ENCODE data around the gene ATP8B4.
"Not testable (repeated sequence)": the region's sequence is repeated elsewhere in the genome, so short reads cannot be mapped to it uniquely, and the experiment has no call there.

ATP8B4 gene

DNA sequence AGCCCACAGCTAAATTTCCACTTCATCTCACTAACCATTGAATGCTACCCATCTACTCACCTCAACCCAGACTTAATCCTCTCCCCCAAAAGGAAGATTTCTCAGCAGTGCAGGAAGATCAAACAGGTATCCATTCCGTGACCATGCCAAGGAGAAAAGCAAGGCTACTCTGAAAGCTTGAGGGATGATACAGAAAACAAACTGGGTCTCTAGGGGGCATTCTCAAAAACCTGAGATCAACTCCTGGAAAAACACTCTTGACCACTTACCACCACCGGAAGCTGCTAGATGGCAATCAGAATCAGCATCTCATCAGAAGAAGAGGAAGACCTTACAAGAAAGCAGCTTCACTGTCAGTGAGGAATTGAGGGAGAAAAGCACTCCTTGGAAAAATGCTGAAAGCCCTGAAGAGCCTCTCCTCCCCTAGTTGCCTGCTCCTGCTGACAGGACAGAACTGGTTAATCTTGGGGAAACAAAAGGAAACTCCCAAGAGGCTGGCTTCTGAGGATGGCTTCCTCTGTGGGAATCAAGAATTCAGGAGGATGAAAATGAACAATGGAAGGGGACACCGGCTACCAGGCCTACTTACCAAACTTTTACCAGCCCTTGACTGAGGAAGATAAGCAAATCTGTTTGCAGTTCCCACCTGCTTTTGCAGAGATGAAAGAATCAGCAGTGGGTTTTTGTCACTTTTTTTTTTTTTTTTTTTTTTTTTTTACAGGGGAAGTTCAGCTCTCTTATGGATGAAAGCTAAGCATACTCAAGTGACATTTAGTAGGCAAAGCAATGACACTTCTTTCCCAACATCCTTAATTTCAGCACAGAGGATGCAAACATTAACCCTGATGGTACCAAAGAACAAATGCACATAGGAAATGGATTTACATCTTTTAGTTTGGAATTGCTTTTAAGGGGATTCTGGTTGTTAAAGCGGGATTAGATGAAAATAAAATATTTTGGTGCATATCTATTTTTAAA is at the start of gene ATP8B4:
Gene ATP8B4, minus strand, starts transcription at position 171 of the 978 bp plus-strand sequence. CDS start 12,267 bp downstream, outside the sequence.
- in situ Hi-C loops (cut with MboI; ENCODE audit: low sequenced_read_pairs), result loop anchor here (10.0 kb wide), 1 partner anchor 245 kb away; no protein-coding TSS in a partner anchor

- in situ Hi-C loops (cut with MboI; ENCODE audit: low sequenced_read_pairs), result no loop called here
These were observed 49.3 kb upstream of the ATP8B4 start for GRCh38 chr15:50168379-50168778.

- in situ Hi-C loops (cut with MboI; ENCODE audit: low sequenced_read_pairs), result no loop called here
These were observed 48.1 kb upstream of the ATP8B4 start for GRCh38 chr15:50167110-50167509.

DNA sequence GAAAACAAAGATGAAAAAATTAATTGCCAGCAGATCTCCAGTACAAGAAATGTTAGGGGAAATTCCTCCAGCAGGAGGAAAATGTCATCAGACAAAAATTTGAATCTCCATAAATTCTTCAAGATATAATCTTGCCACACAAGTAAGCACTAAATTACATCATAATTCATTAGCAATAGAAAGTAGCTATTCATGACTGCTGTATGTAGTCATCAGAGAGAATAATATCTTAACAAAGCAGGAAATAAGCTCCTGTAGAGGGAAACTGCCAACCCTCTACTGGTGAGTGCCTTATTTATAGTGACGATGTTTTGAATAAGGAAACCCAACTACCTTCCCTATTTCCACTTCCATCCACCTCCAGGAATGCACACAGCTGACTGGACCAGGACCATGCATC is 47.2 kb upstream of the ATP8B4 start:
- in situ Hi-C loops (cut with MboI; ENCODE audit: low sequenced_read_pairs), result no loop called here

GRCh38 chr15:50164458-50164857 is 45.4 kb upstream of the ATP8B4 start:
- in situ Hi-C loops (cut with MboI; ENCODE audit: low sequenced_read_pairs), result no loop called here

- in situ Hi-C loops (cut with MboI; ENCODE audit: low sequenced_read_pairs), result no loop called here
These were observed 44.8 kb upstream of the ATP8B4 start for GRCh38 chr15:50163719-50164410.

GRCh38 chr15:50162969-50163718 is 44.1 kb upstream of the ATP8B4 start:
- in situ Hi-C loops (cut with MboI; ENCODE audit: low sequenced_read_pairs), result no loop called here

DNA sequence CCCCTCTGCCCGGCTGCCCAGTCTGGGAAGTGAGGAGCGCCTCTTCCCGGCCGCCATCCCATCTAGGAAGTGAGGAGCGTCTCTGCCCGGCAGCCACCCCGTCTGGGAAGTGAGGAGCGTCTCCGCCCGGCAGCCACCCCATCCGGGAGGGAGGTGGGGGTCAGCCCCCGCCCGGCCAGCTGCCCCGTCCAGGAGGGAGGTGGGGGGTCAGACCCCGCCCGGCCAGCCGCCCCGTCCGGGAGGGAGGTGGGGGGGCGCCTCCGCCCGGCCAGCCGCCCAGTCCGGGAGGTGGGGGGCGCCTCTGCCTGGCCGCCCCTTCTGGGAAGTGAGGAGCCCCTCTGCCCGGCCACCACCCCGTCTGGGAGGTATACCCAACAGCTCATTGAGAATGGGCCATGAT is 39.2 kb upstream of the ATP8B4 start:
- in situ Hi-C loops (cut with MboI; ENCODE audit: low sequenced_read_pairs), result not testable (repeated sequence)

- in situ Hi-C loops (cut with MboI; ENCODE audit: low sequenced_read_pairs), result no loop called here
These were observed 32.4 kb upstream of the ATP8B4 start for GRCh38 chr15:50151476-50151875.

- in situ Hi-C loops (cut with MboI; ENCODE audit: low sequenced_read_pairs), result no loop called here
These were observed 31.8 kb upstream of the ATP8B4 start for GRCh38 chr15:50150851-50151250.

GRCh38 chr15:50150349-50150748 is 31.3 kb upstream of the ATP8B4 start:
- in situ Hi-C loops (cut with MboI; ENCODE audit: low sequenced_read_pairs), result no loop called here

DNA sequence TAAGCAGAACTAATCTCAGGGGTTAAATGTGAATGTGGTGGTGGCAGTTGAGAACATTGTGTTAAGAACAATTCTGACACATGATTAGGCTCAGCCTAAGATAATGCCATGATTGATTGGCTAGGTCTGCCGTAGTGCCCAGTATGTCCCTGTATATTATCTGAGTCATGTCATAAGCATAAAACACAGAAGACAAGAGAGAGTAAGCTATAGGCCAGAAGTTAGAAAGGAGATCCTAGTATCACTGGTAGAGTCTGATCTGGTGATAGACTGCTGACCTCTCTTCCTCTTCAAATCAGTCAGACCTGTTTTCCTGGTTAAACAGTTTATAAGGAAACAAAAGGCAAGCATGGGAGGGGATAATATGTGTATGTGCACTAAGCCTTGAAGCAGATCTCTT is 30.1 kb upstream of the ATP8B4 start:
- in situ Hi-C loops (cut with MboI; ENCODE audit: low sequenced_read_pairs), result loop anchor here (10.0 to 25.0 kb wide), 2 partner anchors 912 to 1284 kb away; no protein-coding TSS in a partner anchor

- in situ Hi-C loops (cut with MboI; ENCODE audit: low sequenced_read_pairs), result loop anchor here (10.0 to 25.0 kb wide), 2 partner anchors 911 to 1284 kb away; no protein-coding TSS in a partner anchor
These were observed 29.4 kb upstream of the ATP8B4 start for GRCh38 chr15:50148362-50148963.

- in situ Hi-C loops (cut with MboI; ENCODE audit: low sequenced_read_pairs), result loop anchor here (10.0 to 25.0 kb wide), 2 partner anchors 909 to 1282 kb away; no protein-coding TSS in a partner anchor
These were observed 27.6 kb upstream of the ATP8B4 start for GRCh38 chr15:50146632-50147031.

- in situ Hi-C loops (cut with MboI; ENCODE audit: low sequenced_read_pairs), result loop anchor here (10.0 to 25.0 kb wide), 2 partner anchors 908 to 1281 kb away; no protein-coding TSS in a partner anchor
These were observed 26.4 kb upstream of the ATP8B4 start for GRCh38 chr15:50145451-50145872.

GRCh38 chr15:50144341-50145120 is 25.5 kb upstream of the ATP8B4 start:
- in situ Hi-C loops (cut with MboI; ENCODE audit: low sequenced_read_pairs), result loop anchor here (10.0 to 25.0 kb wide), 2 partner anchors 907 to 1280 kb away; no protein-coding TSS in a partner anchor

DNA sequence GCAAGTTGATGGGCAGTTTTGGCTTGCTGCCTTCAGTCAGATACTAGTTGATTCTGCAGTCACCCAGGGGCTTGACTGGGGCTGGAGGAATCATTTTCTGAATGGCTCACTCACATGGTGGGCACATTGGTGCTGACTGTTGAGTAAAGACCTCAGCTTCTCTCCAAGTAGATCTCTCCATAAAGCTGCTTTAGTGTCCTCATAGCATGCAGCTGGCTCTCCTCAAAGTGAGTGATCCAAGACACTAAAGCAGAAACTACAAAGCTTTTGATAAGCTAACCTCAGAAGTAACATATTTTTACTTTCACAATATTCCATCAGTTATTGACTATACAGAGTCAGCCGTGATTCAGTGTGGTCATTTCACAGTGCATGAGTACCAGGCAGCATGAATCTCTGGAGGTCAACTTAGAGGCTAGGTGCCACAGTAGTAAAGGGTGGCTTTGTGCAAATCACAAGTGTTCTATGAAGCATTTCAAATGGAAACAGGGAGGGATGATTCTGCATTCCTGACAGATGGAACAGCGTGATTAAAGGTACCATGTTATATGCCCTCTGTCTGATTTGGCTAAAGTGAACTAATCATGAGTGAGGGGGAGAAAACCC is 24.3 kb upstream of the ATP8B4 start:
- in situ Hi-C loops (cut with MboI; ENCODE audit: low sequenced_read_pairs), result loop anchor here (10.0 to 25.0 kb wide), 2 partner anchors 906 to 1279 kb away; no protein-coding TSS in a partner anchor

- in situ Hi-C loops (cut with MboI; ENCODE audit: low sequenced_read_pairs), result loop anchor here (10.0 to 25.0 kb wide), 2 partner anchors 905 to 1277 kb away; no protein-coding TSS in a partner anchor
These were observed 22.8 kb upstream of the ATP8B4 start for GRCh38 chr15:50141856-50142255.

DNA sequence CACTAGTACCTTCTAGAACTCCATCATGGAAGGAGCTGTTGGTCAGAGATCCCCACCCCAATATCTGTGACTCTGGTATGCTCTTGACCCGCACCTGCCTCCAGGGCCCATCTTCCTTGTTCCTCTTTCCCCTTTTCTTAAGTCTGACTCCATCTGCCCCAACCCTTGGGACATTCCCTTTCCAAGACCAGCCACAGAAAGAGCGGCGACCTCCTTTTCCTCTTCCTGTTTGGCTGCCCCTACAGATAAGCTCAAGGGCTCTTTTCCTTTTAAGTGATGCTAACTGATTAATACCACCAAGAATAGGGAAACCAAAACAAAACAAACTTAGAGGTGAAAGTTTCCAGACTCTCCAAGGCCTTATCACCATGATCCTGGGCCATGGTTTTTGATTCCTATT is 21.9 kb upstream of the ATP8B4 start:
- in situ Hi-C loops (cut with MboI; ENCODE audit: low sequenced_read_pairs), result loop anchor here (10.0 to 25.0 kb wide), 2 partner anchors 904 to 1276 kb away; no protein-coding TSS in a partner anchor

All from HL-60/S4 (cell line).